NCI-H748 (cell line): ENCODE measurements around the gene DUSP8.

Experiments
- DNase-seq: peaks from one replicate; lab custom pipeline; 2025; ENCODE audit not compliant: unreplicated experiment; lab: John Stamatoyannopoulos, UW

Gene DUSP8

GRCh38 chr11:1566381-1567051 is 5.6 kb downstream of the DUSP8 start:
- DNase-seq: no peak

- no peak for DNase-seq
Measured at GRCh38 chr11:1565904-1566247, 6.2 kb downstream of the DUSP8 start.

GRCh38 chr11:1565173-1565903 is 6.7 kb downstream of the DUSP8 start:
- DNase-seq: no peak

GRCh38 chr11:1564535-1565172 is 7.4 kb downstream of the DUSP8 start:
- DNase-seq: no peak

- DNase-seq: no peak
Measured at GRCh38 chr11:1563697-1564534, 8.2 kb downstream of the DUSP8 start.

GRCh38 chr11:1563149-1563638 is 8.9 kb downstream of the DUSP8 start:
- DNase-seq: no peak

GRCh38 chr11:1562469-1563148 is 9.5 kb downstream of the DUSP8 start:
- DNase-seq: no peak

- no peak for DNase-seq
Measured at GRCh38 chr11:1561955-1562354, 10.1 kb downstream of the DUSP8 start.

- DNase-seq: no peak
Measured at GRCh38 chr11:1561266-1561665, 10.8 kb downstream of the DUSP8 start.

GRCh38 chr11:1560649-1561251 is 11.3 kb downstream of the DUSP8 start:
- no peak for DNase-seq

GRCh38 chr11:1560002-1560648 is 11.9 kb downstream of the DUSP8 start:
- no peak for DNase-seq

GRCh38 chr11:1559111-1559951 is 12.7 kb downstream of the DUSP8 start:
- DNase-seq: no peak

- DNase-seq: no peak
Measured at GRCh38 chr11:1558775-1559110, 13.3 kb downstream of the DUSP8 start.

GRCh38 chr11:1557904-1558774 is 13.9 kb downstream of the DUSP8 start:
- DNase-seq: no peak

- no peak for DNase-seq
Measured at GRCh38 chr11:1557051-1557884, 14.8 kb downstream of the DUSP8 start.

- DNase-seq: no peak
Measured at GRCh38 chr11:1556278-1556902, 15.7 kb downstream of the DUSP8 start.

GRCh38 chr11:1555713-1556153 is 16.3 kb downstream of the DUSP8 start:
- DNase-seq: no peak
